HepG2 (cell line): ENCODE data around the gene NSMCE4A. TPM values are rescaled to one million over a fixed set of nuclear protein-coding genes. Genes with fewer than 3 reads are reported as not detected.

Experiments
- ATAC-seq: fragments of 200-7000 bp; cut with Tn5 transposase; 3 replicates; pipeline ENCODE4 v1.9.1; 2020; ENCODE audit warnings: mild to moderate bottlenecking, moderate library complexity
- BruUV-seq: library from RNA; stranded (reverse); fragments of 400-500 nt; replicated peaks from 2 replicates; lab custom pipeline; 2021; lab: Mats Ljungman, UMichigan
- CTCF ChIA-PET: fragments of 300-600 bp; formaldehyde crosslinking; extraction: SDS; loops from one replicate; lab custom pipeline; 2021; ENCODE audit warnings: low total read pairs, inconsistent platforms, low intra/inter-chr PET ratio; lab: Yijun Ruan, JAX
- POLR2A ChIA-PET: fragments of 350-600 bp; sonication (Branson Sonifier 250); formaldehyde crosslinking; loops from one replicate; lab custom pipeline; 2020; ENCODE audit warnings: antibody characterized with exemption, inconsistent platforms; lab: Yijun Ruan, JAX
- DNase-seq: peaks from one replicate; pipeline ENCODE4 v3.0.0-alpha.2; 2015; ENCODE audit warnings: low spot score
- FAIRE-seq: peaks from 3 replicates; lab custom pipeline; 2011; peaks lifted over from hg19 to GRCh38; lab: Jason Lieb, UNC
- H2AFZ ChIP-seq: one replicate; pipeline ENCODE4 v1.6.1; 2011; ENCODE audit warnings: low read length, inconsistent platforms
- H3K27ac ChIP-seq: fragments of 300-600 bp; 3 replicates; pipeline ENCODE4 v1.8.0; 2011; ENCODE audit warnings: mixed run types, mild to moderate bottlenecking, mixed read lengths, low read length, inconsistent platforms; ENCODE audit not compliant: insufficient read depth; ENCODE audit errors: extremely low read length
- H3K27me3 ChIP-seq, 2 experiments: fragments of 200-600 bp in 1 of 2; 2 replicates in 1 of 2; 3 replicates in 1 of 2; pipeline versions ENCODE4 v1.6.0 to v1.8.0; 2011; ENCODE audit warnings: low read length in 2 of 2, mild to moderate bottlenecking in 2 of 2, moderate library complexity in 2 of 2, inconsistent platforms in 1 of 2; ENCODE audit not compliant: insufficient read depth in 2 of 2, control insufficient read depth in 1 of 2
- H3K36me3 ChIP-seq, 2 experiments: fragments of 200-600 bp in 1 of 2; replicated peaks in 1 of 2; 2 replicates in 1 of 2; 3 replicates in 1 of 2; pipeline versions ENCODE4 v1.5.1 to v1.8.0; 2011; ENCODE audit warnings: low read length in 2 of 2, inconsistent platforms in 1 of 2; ENCODE audit not compliant: insufficient read depth in 2 of 2, control insufficient read depth in 1 of 2
- H3K4me1 ChIP-seq: 2 replicates; pipeline ENCODE4 v1.5.1; 2012; ENCODE audit warnings: low read length, inconsistent platforms; ENCODE audit not compliant: insufficient read depth
- H3K4me2 ChIP-seq: 2 replicates; pipeline ENCODE4 v1.6.0; 2011; ENCODE audit warnings: low read depth, low read length, inconsistent platforms
- H3K4me3 ChIP-seq, 3 experiments: fragments of 200-600 bp in 1 of 3; sonication (generic), shearing (Covaris generic) in 1 of 3; replicated peaks in 1 of 3; 2 replicates each; pipeline ENCODE4 v1.5.1; 2011 to 2016; ENCODE audit warnings: low read length in 3 of 3, inconsistent platforms in 2 of 3, low read depth in 2 of 3, mild to moderate bottlenecking in 2 of 3, control low read depth in 1 of 3, mixed read lengths in 1 of 3; ENCODE audit not compliant: insufficient read depth in 1 of 3
- H3K79me2 ChIP-seq: one replicate; pipeline ENCODE4 v1.6.1; 2011; ENCODE audit warnings: low read length, inconsistent platforms; ENCODE audit not compliant: insufficient read depth
- H3K9ac ChIP-seq: 2 replicates; pipeline ENCODE4 v1.6.0; 2011; ENCODE audit warnings: mild to moderate bottlenecking, low read depth, low read length, inconsistent platforms; ENCODE audit not compliant: insufficient read depth
- H3K9me3 ChIP-seq: 2 replicates; pipeline ENCODE4 v1.5.1; 2012; ENCODE audit warnings: mild to moderate bottlenecking, low read length
- H4K20me1 ChIP-seq: 2 replicates; pipeline ENCODE4 v1.6.0; 2011; ENCODE audit warnings: inconsistent platforms, mild to moderate bottlenecking, low read length, moderate library complexity; ENCODE audit not compliant: insufficient read depth
- ARID2 ChIP-seq: sonication (generic); formaldehyde crosslinking; IDR thresholded peaks from 2 replicates; pipeline ENCODE4 v1.8.1; 2022; ENCODE audit warnings: mild to moderate bottlenecking, missing genetic modification reagents, borderline replicate concordance
- DPF2 ChIP-seq: sonication (generic); formaldehyde crosslinking; IDR thresholded peaks from 2 replicates; pipeline ENCODE4 v1.4.0; 2020; ENCODE audit warnings: mild to moderate bottlenecking, low read depth, missing genetic modification reagents, borderline replicate concordance
- ERF ChIP-seq: IDR thresholded peaks from 2 replicates; pipeline ENCODE4 v1.6.1; 2018; ENCODE audit warnings: missing biosample characterization, missing genetic modification reagents
- GLI4 ChIP-seq: sonication (generic); formaldehyde crosslinking; IDR thresholded peaks from 2 replicates; pipeline ENCODE4 v1.5.1; 2020; ENCODE audit warnings: missing genetic modification reagents, mild to moderate bottlenecking, moderate library complexity, borderline replicate concordance
- JUND ChIP-seq: sonication (generic); formaldehyde crosslinking; IDR thresholded peaks from 2 replicates; pipeline ENCODE4 v1.8.0; 2022; ENCODE audit warnings: mild to moderate bottlenecking, missing genetic modification reagents
- RBM39 ChIP-seq: fragments of 200-400 bp; formaldehyde crosslinking; IDR thresholded peaks from one replicate; pipeline ENCODE4 v1.6.1; 2018; ENCODE audit warnings: antibody characterized with exemption, mild to moderate bottlenecking, low read depth, low read length; ENCODE audit not compliant: poor library complexity, severe bottlenecking
- RNF219 ChIP-seq: sonication (generic); formaldehyde crosslinking; IDR thresholded peaks from 2 replicates; pipeline ENCODE4 v1.5.0; 2020; ENCODE audit warnings: mild to moderate bottlenecking, missing genetic modification reagents
- SNAPC5 ChIP-seq: sonication (generic); formaldehyde crosslinking; IDR thresholded peaks from 2 replicates; pipeline ENCODE4 v1.8.1; 2023; ENCODE audit warnings: mild to moderate bottlenecking, missing genetic modification reagents, borderline replicate concordance
- TRIM24 ChIP-seq: sonication (generic); formaldehyde crosslinking; IDR thresholded peaks from 2 replicates; pipeline ENCODE4 v1.8.0; 2022; ENCODE audit warnings: mild to moderate bottlenecking, missing genetic modification reagents
- ZBTB2 ChIP-seq: sonication (generic); formaldehyde crosslinking; IDR thresholded peaks from 2 replicates; pipeline ENCODE4 v1.8.0; 2022; ENCODE audit warnings: low read depth, missing genetic modification reagents
- ZBTB34 ChIP-seq: sonication (generic); formaldehyde crosslinking; IDR thresholded peaks from 2 replicates; pipeline ENCODE4 v1.8.0; 2022; ENCODE audit warnings: mild to moderate bottlenecking, missing genetic modification reagents
- ZNF142 ChIP-seq: sonication (generic); formaldehyde crosslinking; IDR thresholded peaks from 2 replicates; pipeline ENCODE4 v1.4.0; 2020; ENCODE audit warnings: missing genetic modification reagents
- ZNF20 ChIP-seq: sonication (generic); formaldehyde crosslinking; IDR thresholded peaks from 2 replicates; pipeline ENCODE4 v1.4.0; 2020; ENCODE audit warnings: mild to moderate bottlenecking, moderate library complexity, missing genetic modification reagents
- ZNF329 ChIP-seq: sonication (generic); formaldehyde crosslinking; IDR thresholded peaks from 2 replicates; pipeline ENCODE4 v1.9.0; 2021; ENCODE audit warnings: low read depth, mild to moderate bottlenecking, missing genetic modification reagents
- WGBS: methylation state at CpG from one replicate; pipeline ENCODE4 v1.1.6; 2017; ENCODE audit warnings: low lambda C conversion rate; 5-methylcytosine and 5-hydroxymethylcytosine counted together
- in situ Hi-C: cut with HindIII; loops from 2 replicates; pipeline ENCODE4 v1.10.0; 2017; ENCODE audit warnings: low pct_unique_long_range_greater_than_20kb; ENCODE audit not compliant: extremely low pct_ligation_motif_present
- intact Hi-C: fragments of 100-400 bp; cut with micrococcal nuclease; formaldehyde crosslinking; loops from one replicate; pipeline ENCODE4 v1.10.0; 2022; ENCODE audit not compliant: unreplicated experiment
- polyA plus RNA-seq, 8 experiments: library from polyadenylated mRNA; depleted of rRNA in 3 of 8; stranded (reverse) in 7 of 8; unstranded in 1 of 8; fragments of >200 nt; fragmentation: Illumina TruSeq in 4 of 8; extraction: Trizol in 4 of 8; gene quantifications; 2 replicates each; pipeline versions ENCODE4 v1.2.1 to v1.2.3, GENCODE V29; 2011 to 2016; ENCODE audit warnings: low read depth in 4 of 8, missing spikeins in 1 of 8, mixed read lengths in 1 of 8; ENCODE audit not compliant: insufficient read depth in 1 of 8
- total RNA-seq, 5 experiments: library from RNA; depleted of rRNA; stranded (reverse); fragments of >200 nt; fragmentation: Illumina TruSeq; extraction: Trizol; gene quantifications; 2 replicates each; pipeline ENCODE4 v1.2.3, GENCODE V29; 2016; ENCODE audit warnings: low read depth in 1 of 5

Gene NSMCE4A
- total and polyA plus RNA-seq, 2 of the 13 experiments (the other 11 are each of a cell fraction or from before 2014, with no cell fraction given) = 61.1 to 91.6 TPM

GRCh38 chr10:121911421-121911697, 63.7 kb downstream of the NSMCE4A start:
- DNase-seq (no peak), ATAC-seq (no peak), FAIRE-seq (no peak)
- H3K4me1 ChIP-seq = peaks cover 22% of the 10 kb centered on the region
- intact Hi-C loops = no loop called here
- H2AFZ ChIP-seq = no peak overlapping the region
- H3K27ac ChIP-seq = no peak overlapping the region
- H3K27me3 ChIP-seq = no peaks in the 10 kb centered on the region
- no peak overlapping the region for H3K9ac ChIP-seq
- no TSS peak for BruUV-seq
- H3K4me3 ChIP-seq = no peak overlapping the region
- H3K4me2 ChIP-seq = no peak overlapping the region
- H3K79me2 ChIP-seq = peaks cover 8% of the 10 kb centered on the region
- peaks cover 15 to 27% of the 10 kb centered on the region in 2 experiments for H3K36me3 ChIP-seq
- H3K9me3 ChIP-seq = no peaks in the 10 kb centered on the region
- ChIA-PET POLR2A (no interaction called here), CTCF (no interaction called here)
- no peaks in the 10 kb centered on the region for H4K20me1 ChIP-seq
- in situ Hi-C loops = no loop called here
- TF ChIP-seq RNF219 (no peak), ZNF20 (CRISPR knock-in tag) (no peak), GLI4 (CRISPR knock-in tag) (no peak), TRIM24 (CRISPR knock-in tag) (no peak), ZBTB34 (CRISPR knock-in tag) (no peak), RBM39 (no peak), SNAPC5 (CRISPR knock-in tag) (no peak), ZNF142 (CRISPR knock-in tag) (no peak), JUND (no peak), ERF (CRISPR knock-in tag) (no peak), ZNF329 (no peak), ZBTB2 (CRISPR knock-in tag) (no peak), ARID2 (CRISPR knock-in tag) (no peak), DPF2 (CRISPR knock-in tag) (no peak)
- 100% methylated on average over 2 of the region's 2 CpGs for WGBS
